Measurements from ENCODE around the gene TRMT1.

Gene TRMT1

GRCh38 chr19:13137290-13137794 lies 20.8 kb upstream of the TRMT1 start:
- no peak overlapping the region for H3K4me3 ChIP-seq (ENCODE audit: control insufficient read depth, low read depth, low read length)
- TF ChIP-seq, protein P1, sequence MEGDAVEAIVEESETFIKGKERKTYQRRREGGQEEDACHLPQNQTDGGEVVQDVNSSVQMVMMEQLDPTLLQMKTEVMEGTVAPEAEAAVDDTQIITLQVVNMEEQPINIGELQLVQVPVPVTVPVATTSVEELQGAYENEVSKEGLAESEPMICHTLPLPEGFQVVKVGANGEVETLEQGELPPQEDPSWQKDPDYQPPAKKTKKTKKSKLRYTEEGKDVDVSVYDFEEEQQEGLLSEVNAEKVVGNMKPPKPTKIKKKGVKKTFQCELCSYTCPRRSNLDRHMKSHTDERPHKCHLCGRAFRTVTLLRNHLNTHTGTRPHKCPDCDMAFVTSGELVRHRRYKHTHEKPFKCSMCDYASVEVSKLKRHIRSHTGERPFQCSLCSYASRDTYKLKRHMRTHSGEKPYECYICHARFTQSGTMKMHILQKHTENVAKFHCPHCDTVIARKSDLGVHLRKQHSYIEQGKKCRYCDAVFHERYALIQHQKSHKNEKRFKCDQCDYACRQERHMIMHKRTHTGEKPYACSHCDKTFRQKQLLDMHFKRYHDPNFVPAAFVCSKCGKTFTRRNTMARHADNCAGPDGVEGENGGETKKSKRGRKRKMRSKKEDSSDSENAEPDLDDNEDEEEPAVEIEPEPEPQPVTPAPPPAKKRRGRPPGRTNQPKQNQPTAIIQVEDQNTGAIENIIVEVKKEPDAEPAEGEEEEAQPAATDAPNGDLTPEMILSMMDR (IDR thresholded peaks at IDR 0.05; ENCODE audit: control insufficient read depth, insufficient read depth, low read depth, low read length, missing control alignments): no peak
- DNase-seq (ENCODE audit: low read depth): no peak

DNA sequence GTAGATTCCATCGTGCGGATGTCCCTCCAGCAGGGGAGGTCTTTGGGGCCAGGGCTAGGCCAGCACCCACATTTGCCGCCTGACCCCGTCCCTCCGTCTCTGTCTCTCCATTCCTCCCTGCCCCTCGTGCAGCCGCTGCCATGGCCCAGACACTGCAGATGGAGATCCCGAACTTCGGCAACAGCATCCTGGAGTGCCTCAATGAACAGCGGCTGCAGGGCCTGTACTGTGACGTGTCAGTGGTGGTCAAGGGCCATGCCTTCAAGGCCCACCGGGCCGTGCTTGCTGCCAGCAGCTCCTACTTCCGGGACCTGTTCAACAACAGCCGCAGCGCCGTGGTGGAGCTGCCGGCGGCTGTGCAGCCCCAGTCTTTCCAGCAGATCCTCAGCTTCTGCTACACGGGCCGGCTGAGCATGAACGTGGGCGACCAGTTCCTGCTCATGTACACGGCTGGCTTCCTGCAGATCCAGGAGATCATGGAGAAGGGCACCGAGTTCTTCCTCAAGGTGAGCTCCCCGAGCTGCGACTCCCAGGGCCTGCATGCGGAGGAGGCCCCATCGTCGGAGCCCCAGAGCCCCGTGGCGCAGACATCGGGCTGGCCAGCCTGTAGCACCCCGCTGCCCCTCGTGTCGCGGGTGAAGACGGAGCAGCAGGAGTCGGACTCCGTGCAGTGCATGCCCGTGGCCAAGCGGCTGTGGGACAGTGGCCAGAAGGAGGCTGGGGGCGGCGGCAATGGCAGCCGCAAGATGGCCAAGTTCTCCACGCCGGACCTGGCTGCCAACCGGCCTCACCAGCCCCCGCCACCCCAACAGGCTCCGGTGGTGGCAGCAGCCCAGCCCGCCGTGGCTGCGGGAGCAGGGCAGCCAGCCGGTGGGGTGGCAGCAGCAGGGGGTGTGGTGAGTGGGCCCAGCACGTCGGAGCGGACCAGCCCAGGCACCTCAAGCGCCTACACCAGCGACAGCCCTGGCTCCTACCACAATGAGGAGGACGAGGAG lies 18.8 kb upstream of the TRMT1 start:
- TF ChIP-seq, protein P1 (IDR thresholded peaks at IDR 0.05; ENCODE audit: control insufficient read depth, insufficient read depth, low read depth, low read length, missing control alignments): no peak
- H3K4me3 ChIP-seq (ENCODE audit: control insufficient read depth, low read depth, low read length): no peak overlapping the region
- no peak for DNase-seq (ENCODE audit: low read depth)

DNA sequence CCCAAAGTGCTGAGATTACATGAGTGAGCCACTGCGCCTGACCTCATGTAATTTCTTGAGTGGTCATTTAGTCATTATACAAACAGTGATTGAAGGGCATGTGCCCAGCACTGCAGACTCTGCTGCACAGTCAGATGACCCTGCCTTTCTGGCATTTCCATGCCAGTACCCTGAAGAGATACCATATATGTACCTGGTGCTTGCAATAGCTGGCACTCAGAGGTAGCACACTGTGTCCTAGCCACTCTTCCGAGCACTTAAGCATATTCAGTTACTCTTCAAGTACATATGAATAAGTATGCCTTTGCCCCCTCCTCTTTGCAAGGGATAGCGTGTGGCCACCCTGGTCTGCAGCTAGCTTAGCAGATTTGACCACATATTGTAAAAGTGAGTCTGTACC lies 18.1 kb upstream of the TRMT1 start:
- TF ChIP-seq, protein P1 (IDR thresholded peaks at IDR 0.05; ENCODE audit: control insufficient read depth, insufficient read depth, low read depth, low read length, missing control alignments): no peak
- no peak for DNase-seq (ENCODE audit: low read depth)
- no peak overlapping the region for H3K4me3 ChIP-seq (ENCODE audit: control insufficient read depth, low read depth, low read length)

DNA sequence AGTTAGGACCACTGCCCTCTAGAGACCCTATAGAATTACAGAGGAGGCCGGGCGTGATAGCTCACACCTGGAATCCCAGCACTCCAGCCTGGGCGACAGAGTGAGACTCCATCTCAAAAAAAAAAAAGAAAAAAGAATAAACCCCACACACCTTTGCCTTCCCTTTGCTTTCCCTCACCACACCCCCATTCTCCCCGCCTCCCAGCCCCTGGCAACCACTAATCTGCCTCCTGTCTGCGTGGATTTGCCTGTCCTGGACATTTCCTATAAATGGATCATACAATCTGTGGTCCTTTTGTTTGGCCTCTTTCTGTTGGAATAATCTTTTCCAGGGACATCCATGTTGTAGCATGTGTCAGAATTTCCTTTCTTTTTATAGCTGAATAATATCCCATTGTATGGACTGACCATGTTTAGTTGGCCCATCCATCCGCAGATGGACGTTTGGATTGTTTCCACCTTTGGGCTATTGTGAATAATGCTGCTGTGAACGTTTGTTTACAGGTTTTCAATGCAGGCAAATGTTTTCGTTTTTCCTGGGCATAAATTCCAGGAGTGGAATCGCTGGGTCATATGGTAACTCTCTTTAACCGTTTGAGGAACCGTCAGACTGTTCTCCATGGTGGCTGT lies 16.8 kb upstream of the TRMT1 start:
- no peak for DNase-seq (ENCODE audit: low read depth)
- H3K4me3 ChIP-seq (ENCODE audit: control insufficient read depth, low read depth, low read length): no peak overlapping the region
- TF ChIP-seq, protein P1 (IDR thresholded peaks at IDR 0.05; ENCODE audit: control insufficient read depth, insufficient read depth, low read depth, low read length, missing control alignments): no peak

GRCh38 chr19:13132471-13133180 lies 16.1 kb upstream of the TRMT1 start:
- H3K4me3 ChIP-seq (ENCODE audit: control insufficient read depth, low read depth, low read length): no peak overlapping the region
- TF ChIP-seq, protein P1 (IDR thresholded peaks at IDR 0.05; ENCODE audit: control insufficient read depth, insufficient read depth, low read depth, low read length, missing control alignments): no peak
- DNase-seq (ENCODE audit: low read depth): no peak

- TF ChIP-seq, protein P1 (IDR thresholded peaks at IDR 0.05; ENCODE audit: control insufficient read depth, insufficient read depth, low read depth, low read length, missing control alignments): no peak
- no peak for DNase-seq (ENCODE audit: low read depth)
- H3K4me3 ChIP-seq (ENCODE audit: control insufficient read depth, low read depth, low read length): no peak overlapping the region
These were observed 14.4 kb upstream of the TRMT1 start for GRCh38 chr19:13130886-13131490.
